Right lobe of liver (tissue), 6 donors: ENCODE measurements around the gene EVA1A. TPM values are rescaled to one million over a fixed set of nuclear protein-coding genes. Genes with fewer than 3 reads are reported as not detected.

Experiments
- ATAC-seq, 4 donors: fragments of 200-7000 bp; cut with Tn5 transposase; one replicate each; pipeline ENCODE4 v1.9.1; 2020; ENCODE audit warnings: mild to moderate bottlenecking in 4 of 4, moderate library complexity in 4 of 4
- DNase-seq, 3 donors: peaks; one replicate each; pipeline ENCODE4 v3.0.0-alpha.2; 2020
- H3K27ac ChIP-seq, 3 donors: fragments of 200-600 bp; one replicate each; pipeline ENCODE4 v1.8.0; 2022
- H3K27me3 ChIP-seq, 2 donors: fragments of 200-600 bp; one replicate each; pipeline ENCODE4 v1.8.0; 2022
- H3K36me3 ChIP-seq, 4 donors: fragments of 200-600 bp; sonication (generic) in 1 of 4; one replicate each; pipeline versions ENCODE4 v1.5.1 to v1.8.0; 2017 to 2022; ENCODE audit warnings: control low read depth in 1 of 4
- H3K4me1 ChIP-seq, 4 donors: fragments of 200-600 bp; sonication (generic) in 1 of 4; one replicate each; pipeline versions ENCODE4 v1.5.1 to v1.8.0; 2017 to 2022; ENCODE audit warnings: control low read depth in 1 of 4
- H3K4me3 ChIP-seq, 3 donors: fragments of 200-600 bp; one replicate each; pipeline ENCODE4 v1.8.0; 2022
- H3K9me3 ChIP-seq, 4 donors: fragments of 200-600 bp; sonication (generic) in 1 of 4; one replicate each; pipeline versions ENCODE4 v1.5.1 to v1.8.0; 2017 to 2022; ENCODE audit warnings: control low read depth in 1 of 4
- POLR2A ChIP-seq: fragments of 450-650 bp; IDR thresholded peaks from one replicate; pipeline ENCODE4 v1.6.1; 2017; ENCODE audit warnings: antibody characterized with exemption, mild to moderate bottlenecking
- WGBS: methylation state at CpG from one replicate; pipeline ENCODE4 v1.1.6; 2018; ENCODE audit warnings: low coverage, low lambda C conversion rate; ENCODE audit not compliant: insufficient coverage; ENCODE audit errors: missing lambda C conversion rate; 5-methylcytosine and 5-hydroxymethylcytosine counted together
- intact Hi-C, 2 donors: fragments of 100-400 bp; cut with DNase I; formaldehyde crosslinking; loops; one replicate each; pipeline versions ENCODE4 v1.11.2 to v1.14.1; 2022
- total RNA-seq, 6 experiments: library from RNA; depleted of rRNA in 2 of 6; stranded (reverse); fragments of >200 nt in 2 of 6; fragmentation: NEBNext Ultra II Directional in 3 of 6; extraction: Animal tissue kit (Norgen Biotek cat#: 25700) in 3 of 6; gene quantifications; one replicate each; pipeline versions ENCODE4 v1.1.0 to v1.2.4, GENCODE V29; 2016 to 2023
- TF ChIP-seq, protein P1 (sequence below), 4 donors: fragments of 200-600 bp in 3 of 4; fragments of 450-650 bp in 1 of 4; IDR thresholded peaks; one replicate each; pipeline versions ENCODE4 v1.5.1 to v1.8.0; 2016 to 2022; ENCODE audit warnings: antibody characterized with exemption in 4 of 4, mild to moderate bottlenecking in 2 of 4
- donor health status: DM: no; HTN: yes; CAD: no.
- donor health status: DM: no; HTN: no; CAD: no.
- donor health status: DM: no; HTN: no; CAD: no.
- donor health status: DM: no; HTN: yes; CAD: no.
- donor health status: DM: no; HTN: yes; CAD: no.

EVA1A gene
- total RNA-seq, 6 experiments from 2014 or later: 30.6 to 125 (median 74.5) TPM

DNA sequence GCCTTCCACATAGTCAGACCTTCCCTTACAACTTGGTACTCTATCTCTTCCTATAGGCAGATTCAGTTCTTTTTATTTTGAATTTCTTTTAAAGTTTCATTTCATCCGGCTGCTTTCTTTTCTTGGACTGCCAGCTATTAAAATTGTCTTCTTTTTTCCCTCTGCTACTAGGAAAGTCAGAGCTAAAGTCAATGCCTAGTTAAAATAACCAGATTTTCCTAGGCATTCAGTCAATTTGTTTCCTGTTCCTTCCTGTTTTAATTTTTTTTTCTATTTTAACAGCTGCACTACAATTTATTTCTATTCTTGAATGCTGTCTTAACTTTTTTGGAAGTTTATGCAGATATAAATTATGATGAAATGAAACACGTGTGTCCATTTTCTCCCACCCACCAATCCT lies 84.8 kb downstream of the EVA1A start:
- DNase-seq: no peak
- Histone ChIP-seq H3K27me3 (no peaks in the 10 kb centered on the region), H3K4me1 (peaks cover 0 to 4% (median 0%) of the 10 kb centered on the region in 4 donors), H3K9me3 (no peaks in the 10 kb centered on the region), H3K4me3 (no peak overlapping the region), H3K36me3 (no peaks in the 10 kb centered on the region), H3K27ac (no peak overlapping the region)
- TF ChIP-seq, protein P1, sequence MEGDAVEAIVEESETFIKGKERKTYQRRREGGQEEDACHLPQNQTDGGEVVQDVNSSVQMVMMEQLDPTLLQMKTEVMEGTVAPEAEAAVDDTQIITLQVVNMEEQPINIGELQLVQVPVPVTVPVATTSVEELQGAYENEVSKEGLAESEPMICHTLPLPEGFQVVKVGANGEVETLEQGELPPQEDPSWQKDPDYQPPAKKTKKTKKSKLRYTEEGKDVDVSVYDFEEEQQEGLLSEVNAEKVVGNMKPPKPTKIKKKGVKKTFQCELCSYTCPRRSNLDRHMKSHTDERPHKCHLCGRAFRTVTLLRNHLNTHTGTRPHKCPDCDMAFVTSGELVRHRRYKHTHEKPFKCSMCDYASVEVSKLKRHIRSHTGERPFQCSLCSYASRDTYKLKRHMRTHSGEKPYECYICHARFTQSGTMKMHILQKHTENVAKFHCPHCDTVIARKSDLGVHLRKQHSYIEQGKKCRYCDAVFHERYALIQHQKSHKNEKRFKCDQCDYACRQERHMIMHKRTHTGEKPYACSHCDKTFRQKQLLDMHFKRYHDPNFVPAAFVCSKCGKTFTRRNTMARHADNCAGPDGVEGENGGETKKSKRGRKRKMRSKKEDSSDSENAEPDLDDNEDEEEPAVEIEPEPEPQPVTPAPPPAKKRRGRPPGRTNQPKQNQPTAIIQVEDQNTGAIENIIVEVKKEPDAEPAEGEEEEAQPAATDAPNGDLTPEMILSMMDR (IDR thresholded peaks at IDR 0.05): no peak
- no peak for TF ChIP-seq POLR2A
- no peak for ATAC-seq
- intact Hi-C loops: no loop called here
- 32% methylated on average over 2 of the region's 2 CpGs for WGBS

DNA sequence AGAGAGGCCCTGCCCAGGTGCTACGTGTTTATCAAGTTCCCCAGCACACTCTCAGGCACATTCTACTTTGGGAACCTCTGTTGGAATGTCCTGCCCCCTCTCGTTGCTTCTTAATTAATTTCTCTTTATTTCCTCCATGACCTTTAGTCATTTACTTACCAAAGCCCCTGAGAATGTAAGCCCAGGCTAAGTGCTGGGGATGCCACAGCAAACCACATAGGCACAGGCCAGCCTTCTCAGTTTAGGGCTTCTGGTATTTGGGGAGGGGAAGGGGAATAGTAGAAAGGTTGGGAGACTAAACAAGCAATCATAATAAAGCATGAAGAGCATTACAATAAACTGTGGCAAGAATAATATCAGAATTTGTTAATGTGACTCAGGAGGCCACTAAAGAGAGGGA lies 85.7 kb downstream of the EVA1A start:
- WGBS: 92% methylated on average over 1 of the region's 2 CpGs
- intact Hi-C loops: no loop called here
- ATAC-seq: no peak

DNA sequence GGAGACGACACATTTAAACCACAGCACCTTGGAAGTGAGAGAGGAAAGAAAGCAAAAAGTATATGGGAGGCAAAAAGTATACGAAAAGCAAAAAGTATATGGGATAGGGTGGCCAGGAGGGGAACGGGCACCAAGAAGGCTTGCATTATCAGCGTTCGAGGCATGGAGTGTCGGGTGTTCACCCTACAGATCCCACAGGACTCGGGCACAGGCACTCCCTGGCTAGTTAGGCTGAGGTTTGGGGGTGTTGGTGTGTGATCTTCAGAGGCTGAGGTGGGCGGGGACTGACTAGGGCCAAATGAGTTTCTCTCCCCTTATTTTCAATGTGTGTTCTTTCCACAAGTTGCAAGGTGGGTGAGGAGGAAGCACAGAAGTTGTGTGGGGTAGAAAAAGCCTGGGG lies 86.6 kb downstream of the EVA1A start:
- DNase-seq (no peak), ATAC-seq (no peak)
- no peak overlapping the region for H3K4me3 ChIP-seq
- H3K27ac ChIP-seq: no peak overlapping the region
- WGBS: 70% methylated on average over 6 of the region's 8 CpGs
- TF ChIP-seq POLR2A: no peak
- TF ChIP-seq, protein P1 (IDR thresholded peaks at IDR 0.05): no peak
- no peaks in the 10 kb centered on the region for H3K9me3 ChIP-seq
- H3K36me3 ChIP-seq: no peaks in the 10 kb centered on the region
- no peaks in the 10 kb centered on the region for H3K27me3 ChIP-seq
- intact Hi-C loops: no loop called here
- H3K4me1 ChIP-seq: no peaks in the 10 kb centered on the region

More for the DNA sequence above, 85.7 kb downstream of the EVA1A start:
- no peaks in the 10 kb centered on the region for H3K9me3 ChIP-seq
- no peaks in the 10 kb centered on the region for H3K36me3 ChIP-seq
- no peaks in the 10 kb centered on the region for H3K27me3 ChIP-seq
- H3K27ac ChIP-seq: no peak overlapping the region
- TF ChIP-seq, protein P1 (IDR thresholded peaks at IDR 0.05): no peak
- no peak for TF ChIP-seq POLR2A
- DNase-seq: no peak
- H3K4me1 ChIP-seq: no peaks in the 10 kb centered on the region
- no peak overlapping the region for H3K4me3 ChIP-seq

DNA sequence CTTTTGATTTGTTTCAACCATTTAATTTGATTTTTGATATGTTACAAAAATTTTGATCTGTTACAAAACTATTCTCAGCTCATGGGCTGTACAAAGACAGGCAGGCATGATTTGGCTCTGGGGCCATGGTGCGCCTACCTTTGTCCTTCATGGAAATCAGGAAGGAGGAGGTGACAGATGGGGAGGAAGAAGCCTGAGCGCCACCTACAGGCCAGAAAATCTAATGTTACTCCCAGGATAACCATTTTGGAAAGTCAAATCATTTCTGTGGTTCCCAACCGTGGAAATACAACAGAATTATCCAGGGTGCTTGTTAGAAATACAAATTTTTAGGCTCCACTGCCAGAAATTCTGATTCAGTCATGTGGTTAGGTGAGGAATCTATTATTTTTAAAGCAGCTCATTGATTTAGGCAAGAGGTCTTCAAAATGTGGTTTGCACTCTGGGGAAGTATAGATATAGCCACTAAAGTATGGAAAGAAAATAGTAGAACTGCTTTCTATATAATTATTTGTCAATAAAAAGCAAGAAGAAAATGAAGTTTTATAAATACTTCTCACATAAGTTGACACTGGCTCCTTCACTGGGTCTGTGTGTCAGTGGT lies 93.9 kb downstream of the EVA1A start:
- peak in 1 of 3 donors; percentile 45 for DNase-seq
- H3K4me1 ChIP-seq: no peaks in the 10 kb centered on the region
- no peaks in the 10 kb centered on the region for H3K36me3 ChIP-seq
- 53% methylated on average over 3 of the region's 3 CpGs for WGBS
- TF ChIP-seq, protein P1 (IDR thresholded peaks at IDR 0.05): peak; percentile 15 to 47 (median 30)
- TF ChIP-seq POLR2A: no peak
- no peak overlapping the region for H3K27ac ChIP-seq
- no peaks in the 10 kb centered on the region for H3K9me3 ChIP-seq
- no peak overlapping the region for H3K4me3 ChIP-seq
- peak in 3 of 4 donors; percentile 37 to 66 (median 64) for ATAC-seq
- intact Hi-C loops: loop anchor here (5.0 kb wide), 1 partner anchor 140 kb away; no protein-coding TSS in a partner anchor
- H3K27me3 ChIP-seq: no peaks in the 10 kb centered on the region
